ENCODE results near the gene AGPAT2. TPM values are rescaled to one million over a fixed set of nuclear protein-coding genes. Genes with fewer than 3 reads are reported as not detected.

AGPAT2 gene
- total RNA-seq, 1 experiment from 2014 or later = 124 TPM

GRCh38 chr9:136688274-136689107 is 1.2 kb upstream of the AGPAT2 start:
- TF ChIP-seq CTCF (conservative IDR thresholded peaks at IDR 0.05) (no peak), EZH2 (IDR thresholded peaks at IDR 0.05; ENCODE audit: low read depth) (no peak)
- intact Hi-C loops (cut with micrococcal nuclease; ENCODE audit: unreplicated experiment) = no loop called here
- Histone ChIP-seq H3K4me2 (peak overlapping the region; percentile 93), H3F3A (ENCODE audit: insufficient read depth, low read depth) (peaks cover 19% of the 10 kb centered on the region; the same call in 1 of the 2 replicates), H3K79me2 (ENCODE audit: low read depth) (peaks cover 26% of the 10 kb centered on the region), H3K4me1 (replicated peaks; ENCODE audit: insufficient read depth) (peaks cover 37% of the 10 kb centered on the region), H3K4me3 (peak overlapping the region; percentile 64; the same call in 1 of the 2 replicates), H2AFZ (no peak overlapping the region), H3K9me2 (ENCODE audit: insufficient read depth) (no peaks in the 10 kb centered on the region), H3K9me3 (ENCODE audit: insufficient read depth, low read depth) (no peaks in the 10 kb centered on the region), H3K36me3 (ENCODE audit: low read depth) (no peaks in the 10 kb centered on the region), H3K27me3 (ENCODE audit: insufficient read depth, low read depth) (no peaks in the 10 kb centered on the region), H3K27ac (no peak overlapping the region), H4K20me1 (ENCODE audit: insufficient read depth) (peaks cover 19% of the 10 kb centered on the region)
- BruUV-seq (replicated peaks) = TSS peak; percentile 83
- CTCF ChIA-PET = no interaction called here
- DNase-seq = no peak
- POLR2A ChIA-PET (ENCODE audit: unreplicated experiment) = interaction anchor here (0.5 kb wide), 1 partner anchor 18 kb away, joined by 12 read pairs; no protein-coding TSS in a partner anchor

GRCh38 chr9:136687721-136688223 is 515 bp upstream of the AGPAT2 start:
- Histone ChIP-seq H3K4me3 (peak overlapping the region; percentile 64; the same call in 1 of the 2 replicates), H3K4me1 (replicated peaks; ENCODE audit: insufficient read depth) (peaks cover 30% of the 10 kb centered on the region), H3K4me2 (peak overlapping the region; percentile 93), H3K9me2 (ENCODE audit: insufficient read depth) (no peaks in the 10 kb centered on the region), H3K36me3 (ENCODE audit: low read depth) (no peaks in the 10 kb centered on the region), H4K20me1 (ENCODE audit: insufficient read depth) (peaks cover 19% of the 10 kb centered on the region), H3K9me3 (ENCODE audit: insufficient read depth, low read depth) (no peaks in the 10 kb centered on the region), H3F3A (ENCODE audit: insufficient read depth, low read depth) (peaks cover 12% of the 10 kb centered on the region; the same call in 1 of the 2 replicates), H2AFZ (peak overlapping the region; percentile 72), H3K27ac (0 out of 2 replicates have a peak overlapping the region, but pooled peaks have one; percentile 47), H3K79me2 (ENCODE audit: low read depth) (peaks cover 26% of the 10 kb centered on the region), H3K27me3 (ENCODE audit: insufficient read depth, low read depth) (no peaks in the 10 kb centered on the region)
- intact Hi-C loops (cut with micrococcal nuclease; ENCODE audit: unreplicated experiment) = no loop called here
- peak; percentile 68 to 87 for DNase-seq
- TF ChIP-seq CTCF (conservative IDR thresholded peaks at IDR 0.05) (no peak), EZH2 (IDR thresholded peaks at IDR 0.05; ENCODE audit: low read depth) (no peak)
- ChIA-PET POLR2A (ENCODE audit: unreplicated experiment) (no interaction called here), CTCF (no interaction called here)
- BruUV-seq (replicated peaks) = no TSS peak

- intact Hi-C loops (cut with micrococcal nuclease; ENCODE audit: unreplicated experiment) = no loop called here
- CTCF ChIA-PET = no interaction called here
- Histone ChIP-seq H3F3A (ENCODE audit: insufficient read depth, low read depth) (peaks cover 12% of the 10 kb centered on the region; the same call in 1 of the 2 replicates), H3K27ac (peak overlapping the region; percentile 61; the same call in 1 of the 2 replicates), H3K4me3 (peak overlapping the region; percentile 90), H3K9me2 (ENCODE audit: insufficient read depth) (no peaks in the 10 kb centered on the region), H3K36me3 (ENCODE audit: low read depth) (no peaks in the 10 kb centered on the region), H3K27me3 (ENCODE audit: insufficient read depth, low read depth) (no peaks in the 10 kb centered on the region), H4K20me1 (ENCODE audit: insufficient read depth) (peaks cover 26% of the 10 kb centered on the region), H3K4me2 (peak overlapping the region; percentile 99), H3K4me1 (replicated peaks; ENCODE audit: insufficient read depth) (peaks cover 20% of the 10 kb centered on the region), H3K79me2 (ENCODE audit: low read depth) (peaks cover 29% of the 10 kb centered on the region), H3K9me3 (ENCODE audit: insufficient read depth, low read depth) (no peaks in the 10 kb centered on the region), H2AFZ (peak overlapping the region; percentile 93)
- no TSS peak for BruUV-seq (replicated peaks)
- DNase-seq = no peak
- POLR2A ChIA-PET (ENCODE audit: unreplicated experiment) = no interaction called here
- TF ChIP-seq CTCF (conservative IDR thresholded peaks at IDR 0.05) (no peak), EZH2 (IDR thresholded peaks at IDR 0.05; ENCODE audit: low read depth) (no peak)
Measured at GRCh38 chr9:136686534-136686793, 793 bp downstream of the AGPAT2 start.
